CD4-positive, alpha-beta T cell treated with Interleukin-15 for 1 hour (primary cell): ENCODE results near the gene NEAT1.

Experiments used
- DNase-seq: peaks from one replicate; pipeline ENCODE4 v3.0.0-alpha.2; 2020

Gene NEAT1

GRCh38 chr11:65390099-65390941 lies 32.3 kb upstream of the NEAT1 start:
- DNase-seq, result no peak

- no peak for DNase-seq
These were observed 31.6 kb upstream of the NEAT1 start for GRCh38 chr11:65390996-65391395.

- no peak for DNase-seq
These were observed 30.3 kb upstream of the NEAT1 start for GRCh38 chr11:65392186-65392829.

GRCh38 chr11:65392899-65393298 lies 29.7 kb upstream of the NEAT1 start:
- DNase-seq, result no peak

GRCh38 chr11:65393513-65394079 lies 29.0 kb upstream of the NEAT1 start:
- no peak for DNase-seq

- no peak for DNase-seq
These were observed 28.5 kb upstream of the NEAT1 start for GRCh38 chr11:65394125-65394536.

- no peak for DNase-seq
These were observed 26.6 kb upstream of the NEAT1 start for GRCh38 chr11:65395961-65396530.

- DNase-seq, result no peak
These were observed 25.5 kb upstream of the NEAT1 start for GRCh38 chr11:65396769-65397745.

GRCh38 chr11:65398362-65398910 lies 24.2 kb upstream of the NEAT1 start:
- no peak for DNase-seq

GRCh38 chr11:65399249-65399648 lies 23.3 kb upstream of the NEAT1 start:
- DNase-seq, result no peak

GRCh38 chr11:65399845-65400244 lies 22.8 kb upstream of the NEAT1 start:
- no peak for DNase-seq

GRCh38 chr11:65400307-65401072 lies 22.1 kb upstream of the NEAT1 start:
- no peak for DNase-seq

GRCh38 chr11:65401073-65401802 lies 21.4 kb upstream of the NEAT1 start:
- DNase-seq, result no peak

GRCh38 chr11:65401803-65402248 lies 20.8 kb upstream of the NEAT1 start:
- no peak for DNase-seq

GRCh38 chr11:65402790-65403189 lies 19.8 kb upstream of the NEAT1 start:
- DNase-seq, result no peak

GRCh38 chr11:65403607-65404121 lies 18.9 kb upstream of the NEAT1 start:
- DNase-seq, result peak; percentile 62

GRCh38 chr11:65404210-65404609 lies 18.4 kb upstream of the NEAT1 start:
- no peak for DNase-seq

- no peak for DNase-seq
These were observed 17.8 kb upstream of the NEAT1 start for GRCh38 chr11:65404638-65405339.

- no peak for DNase-seq
These were observed 11.5 kb upstream of the NEAT1 start for GRCh38 chr11:65410936-65411680.
